Skeletal muscle tissue (tissue), 4 donors: ENCODE measurements around the gene ID4. TPM values are rescaled to one million over a fixed set of nuclear protein-coding genes. Genes with fewer than 3 reads are reported as not detected.

Source experiments
- H3K27ac ChIP-seq: one replicate; pipeline ENCODE4 v1.7.0; 2013; ENCODE audit warnings: mild to moderate bottlenecking, low read depth, low read length, inconsistent platforms
- H3K27me3 ChIP-seq, 3 donors: one replicate each; pipeline ENCODE4 v1.7.0; 2013; ENCODE audit warnings: low read length in 3 of 3; ENCODE audit not compliant: control insufficient read depth in 3 of 3, insufficient read depth in 3 of 3
- H3K36me3 ChIP-seq, 3 donors: one replicate each; pipeline ENCODE4 v1.7.0; 2013; ENCODE audit warnings: low read length in 3 of 3; ENCODE audit not compliant: control insufficient read depth in 3 of 3, insufficient read depth in 3 of 3
- H3K4me1 ChIP-seq, 3 donors: one replicate each; pipeline ENCODE4 v1.7.0; 2013; ENCODE audit warnings: low read length in 3 of 3, mild to moderate bottlenecking in 3 of 3; ENCODE audit not compliant: control insufficient read depth in 3 of 3, insufficient read depth in 3 of 3
- H3K4me3 ChIP-seq, 3 donors: one replicate each; pipeline ENCODE4 v1.7.0; 2013; ENCODE audit warnings: low read length in 3 of 3
- H3K9ac ChIP-seq, 3 donors: one replicate each; pipeline ENCODE4 v1.7.0; 2013; ENCODE audit warnings: low read length in 3 of 3, mild to moderate bottlenecking in 3 of 3, moderate library complexity in 2 of 3, low read depth in 1 of 3
- H3K9me3 ChIP-seq, 3 donors: one replicate each; pipeline ENCODE4 v1.7.0; 2013; ENCODE audit warnings: low read length in 3 of 3; ENCODE audit not compliant: control insufficient read depth in 3 of 3
- total RNA-seq: library from RNA; depleted of rRNA; stranded (reverse); fragments of >200 nt; gene quantifications from one replicate; pipeline ENCODE4 v1.2.3, GENCODE V29; 2014
- donor health status: Osteomylitis.

ID4 gene
- total RNA-seq, 1 donor from 2014 or later, result 12.5 TPM

GRCh38 chr6:19830171-19830570, 7.0 kb upstream of the ID4 start:
- H3K9ac ChIP-seq, result no peak overlapping the region
- no peak overlapping the region for H3K27ac ChIP-seq
- no peak overlapping the region for H3K4me3 ChIP-seq

GRCh38 chr6:19831358-19831757, 5.8 kb upstream of the ID4 start:
- H3K9me3 ChIP-seq, result no peaks in the 10 kb centered on the region
- H3K4me1 ChIP-seq, result no peaks in the 10 kb centered on the region

More at GRCh38 chr6:19830171-19830570, 7.0 kb upstream of the ID4 start:
- Histone ChIP-seq H3K27me3 (no peaks in the 10 kb centered on the region), H3K36me3 (no peaks in the 10 kb centered on the region), H3K4me1 (no peaks in the 10 kb centered on the region), H3K9me3 (no peaks in the 10 kb centered on the region)

GRCh38 chr6:19833947-19834346, 3.2 kb upstream of the ID4 start:
- Histone ChIP-seq H3K4me3 (no peak overlapping the region), H3K4me1 (peaks cover 5 to 10% (median 6%) of the 10 kb centered on the region in 3 donors), H3K9ac (no peak overlapping the region), H3K27ac (no peak overlapping the region), H3K9me3 (no peaks in the 10 kb centered on the region), H3K27me3 (peaks cover 0 to 5% (median 0%) of the 10 kb centered on the region in 3 donors), H3K36me3 (no peaks in the 10 kb centered on the region)

More at GRCh38 chr6:19831358-19831757, 5.8 kb upstream of the ID4 start:
- Histone ChIP-seq H3K4me3 (no peak overlapping the region), H3K27ac (no peak overlapping the region), H3K9ac (no peak overlapping the region), H3K36me3 (no peaks in the 10 kb centered on the region), H3K27me3 (no peaks in the 10 kb centered on the region)

- H3K9me3 ChIP-seq, result no peaks in the 10 kb centered on the region
- H3K36me3 ChIP-seq, result no peaks in the 10 kb centered on the region
- no peak overlapping the region for H3K27ac ChIP-seq
- H3K4me3 ChIP-seq, result no peak overlapping the region
- peaks cover 0 to 7% (median 0%) of the 10 kb centered on the region in 3 donors for H3K27me3 ChIP-seq
- H3K9ac ChIP-seq, result no peak overlapping the region
- peaks cover 7 to 14% (median 9%) of the 10 kb centered on the region in 3 donors for H3K4me1 ChIP-seq
These were observed 2.3 kb upstream of the ID4 start for GRCh38 chr6:19834858-19835257.

- Histone ChIP-seq H3K36me3 (no peaks in the 10 kb centered on the region), H3K27ac (no peak overlapping the region), H3K4me1 (peaks cover 7 to 14% (median 9%) of the 10 kb centered on the region in 3 donors), H3K27me3 (peaks cover 0 to 7% (median 0%) of the 10 kb centered on the region in 3 donors), H3K9ac (no peak overlapping the region), H3K4me3 (no peak overlapping the region), H3K9me3 (no peaks in the 10 kb centered on the region)
These were observed 1.6 kb upstream of the ID4 start for GRCh38 chr6:19835605-19836004.

GRCh38 chr6:19837511-19838441, 606 bp downstream of the ID4 start:
- H3K9ac ChIP-seq, result peak overlapping the region; percentile 75 to 84 (median 76)
- H3K27me3 ChIP-seq, result peaks cover 0 to 7% (median 0%) of the 10 kb centered on the region in 3 donors
- H3K4me3 ChIP-seq, result peak overlapping the region; percentile 79 to 81 (median 81)

GRCh38 chr6:19838442-19839236, 1.5 kb downstream of the ID4 start:
- H3K4me1 ChIP-seq, result peaks cover 7 to 14% (median 9%) of the 10 kb centered on the region in 3 donors
- H3K9ac ChIP-seq, result peak overlapping the region; percentile 75 to 84 (median 76)
- no peaks in the 10 kb centered on the region for H3K36me3 ChIP-seq
- peak overlapping the region; percentile 79 to 81 (median 81) for H3K4me3 ChIP-seq
- no peaks in the 10 kb centered on the region for H3K9me3 ChIP-seq
- H3K27ac ChIP-seq, result peak overlapping the region; percentile 32
- peaks cover 0 to 7% (median 0%) of the 10 kb centered on the region in 3 donors for H3K27me3 ChIP-seq

More at GRCh38 chr6:19837511-19838441, 606 bp downstream of the ID4 start:
- H3K4me1 ChIP-seq, result peaks cover 7 to 14% (median 9%) of the 10 kb centered on the region in 3 donors
- no peaks in the 10 kb centered on the region for H3K9me3 ChIP-seq
- peak overlapping the region; percentile 76 for H3K27ac ChIP-seq
- no peaks in the 10 kb centered on the region for H3K36me3 ChIP-seq

GRCh38 chr6:19839237-19839546, 2.0 kb downstream of the ID4 start:
- H3K36me3 ChIP-seq, result no peaks in the 10 kb centered on the region
- peaks cover 0 to 7% (median 0%) of the 10 kb centered on the region in 3 donors for H3K27me3 ChIP-seq
- peaks cover 7 to 14% (median 9%) of the 10 kb centered on the region in 3 donors for H3K4me1 ChIP-seq
- no peaks in the 10 kb centered on the region for H3K9me3 ChIP-seq
- no peak overlapping the region for H3K27ac ChIP-seq
- H3K9ac ChIP-seq, result peak overlapping the region; percentile 75 to 84 (median 76)
- H3K4me3 ChIP-seq, result peak overlapping the region; percentile 79 to 81 (median 81)

- H3K9ac ChIP-seq, result no peak overlapping the region
- peaks cover 0 to 7% (median 2%) of the 10 kb centered on the region in 3 donors for H3K27me3 ChIP-seq
- peaks cover 7 to 14% (median 9%) of the 10 kb centered on the region in 3 donors for H3K4me1 ChIP-seq
- H3K36me3 ChIP-seq, result no peaks in the 10 kb centered on the region
- H3K27ac ChIP-seq, result no peak overlapping the region
- no peaks in the 10 kb centered on the region for H3K9me3 ChIP-seq
- no peak overlapping the region for H3K4me3 ChIP-seq
These were observed 2.6 kb downstream of the ID4 start for GRCh38 chr6:19839788-19840187.
